H1 (cell line): ENCODE data around the gene ZBTB2. TPM values are rescaled to one million over a fixed set of nuclear protein-coding genes. Genes with fewer than 3 reads are reported as not detected.

Experiments used
- CTCF ChIA-PET: fragments of 300-600 bp; sonication (Branson Sonifier 250); formaldehyde crosslinking; loops from one replicate; lab custom pipeline; 2021; ENCODE audit not compliant: partially characterized antibody; lab: Charles Lee
- POLR2A ChIA-PET: fragments of 300-600 bp; sonication (Branson Sonifier 250); formaldehyde crosslinking; loops from one replicate; lab custom pipeline; 2021; ENCODE audit warnings: inconsistent platforms; ENCODE audit not compliant: partially characterized antibody; lab: Charles Lee
- DNase-seq, 2 experiments: peaks; one replicate each; pipeline versions ENCODE4 v3.0.0 to v3.0.0-alpha.2; 2010 to 2022; ENCODE audit warnings: low spot score in 2 of 2, low read depth in 1 of 2, mixed read lengths in 1 of 2
- FAIRE-seq: peaks from 2 replicates; lab custom pipeline; 2011; peaks lifted over from hg19 to GRCh38; lab: Jason Lieb, UNC
- H2AFZ ChIP-seq: 2 replicates; pipeline ENCODE4 v1.8.1; 2012; ENCODE audit warnings: low read length, inconsistent platforms
- H2AK5ac ChIP-seq: 2 replicates; pipeline ENCODE4 v1.6.1; 2013; ENCODE audit warnings: low read depth, low read length
- H2BK120ac ChIP-seq: replicated peaks from 2 replicates; pipeline ENCODE3; 2013; ENCODE audit warnings: low read depth, low read length, inconsistent platforms
- H2BK12ac ChIP-seq: 2 replicates; pipeline ENCODE4 v1.6.1; 2013; ENCODE audit warnings: low read depth, low read length
- H2BK15ac ChIP-seq: 2 replicates; pipeline ENCODE4 v1.6.1; 2013; ENCODE audit warnings: low read length
- H2BK20ac ChIP-seq: 2 replicates; pipeline ENCODE4 v1.6.1; 2013; ENCODE audit warnings: low read length
- H2BK5ac ChIP-seq: 2 replicates; pipeline ENCODE4 v1.6.1; 2013; ENCODE audit warnings: low read depth, low read length
- H3K14ac ChIP-seq: 2 replicates; pipeline ENCODE4 v1.6.1; 2013; ENCODE audit warnings: inconsistent platforms; ENCODE audit not compliant: insufficient read length
- H3K18ac ChIP-seq: 2 replicates; pipeline ENCODE4 v1.6.1; 2013; ENCODE audit warnings: low read length; ENCODE audit errors: extremely low read depth
- H3K23ac ChIP-seq: 2 replicates; pipeline ENCODE4 v1.6.1; 2013; ENCODE audit warnings: inconsistent platforms; ENCODE audit not compliant: insufficient read length
- H3K23me2 ChIP-seq: 2 replicates; pipeline ENCODE4 v1.6.1; 2013; ENCODE audit warnings: low read depth, low read length
- H3K27ac ChIP-seq: 2 replicates; pipeline ENCODE4 v1.6.1; 2011; ENCODE audit warnings: low read depth, low read length, inconsistent platforms
- H3K27me3 ChIP-seq, 4 experiments: replicated peaks in 1 of 4; 1 replicate in 1 of 4; 2 replicates in 3 of 4; pipeline versions ENCODE4 v1.6.1 to v1.8.1; 2011 to 2013; ENCODE audit warnings: low read length in 3 of 4, mild to moderate bottlenecking in 3 of 4, inconsistent platforms in 2 of 4, mixed read lengths in 2 of 4, moderate library complexity in 1 of 4; ENCODE audit not compliant: control insufficient read depth in 3 of 4, insufficient read depth in 3 of 4; ENCODE audit errors: extremely low read depth in 1 of 4
- H3K36me3 ChIP-seq, 4 experiments: 2 replicates each; pipeline versions ENCODE4 v1.6.1 to v1.8.1; 2011 to 2013; ENCODE audit warnings: mild to moderate bottlenecking in 4 of 4, low read length in 3 of 4, moderate library complexity in 2 of 4, control low read depth in 1 of 4, inconsistent platforms in 1 of 4; ENCODE audit not compliant: insufficient read depth in 4 of 4, control insufficient read depth in 2 of 4
- H3K4ac ChIP-seq: replicated peaks from 2 replicates; pipeline ENCODE3; 2013; ENCODE audit warnings: low read length, low read depth, mixed read lengths, inconsistent platforms; ENCODE audit not compliant: insufficient read length
- H3K4me1 ChIP-seq, 4 experiments: replicated peaks in 1 of 4; 1 replicate in 1 of 4; 2 replicates in 3 of 4; pipeline versions ENCODE4 v1.6.1 to v1.8.1; 2011 to 2013; ENCODE audit warnings: low read length in 3 of 4, inconsistent platforms in 2 of 4, mixed read lengths in 1 of 4; ENCODE audit not compliant: insufficient read depth in 4 of 4, control insufficient read depth in 3 of 4
- H3K4me2 ChIP-seq, 2 experiments: 2 replicates each; pipeline versions ENCODE4 v1.6.1 to v1.8.1; 2011 to 2013; ENCODE audit warnings: low read depth in 2 of 2, low read length in 2 of 2, control low read depth in 1 of 2, inconsistent platforms in 1 of 2, mild to moderate bottlenecking in 1 of 2; ENCODE audit not compliant: insufficient read depth in 1 of 2
- H3K4me3 ChIP-seq, 4 experiments: fragments of 200-600, 300-600 bp in 1 of 4; sonication (generic), shearing (Covaris generic), sonication (Bioruptor Twin) in 1 of 4; 2 replicates each; pipeline versions ENCODE4 v1.5.1 to v1.8.1; 2011 to 2016; ENCODE audit warnings: low read length in 4 of 4, low read depth in 3 of 4, control low read depth in 2 of 4, inconsistent platforms in 2 of 4, mild to moderate bottlenecking in 2 of 4, mixed read lengths in 1 of 4, moderate library complexity in 1 of 4; ENCODE audit not compliant: insufficient read depth in 2 of 4; ENCODE audit errors: extremely low read depth in 1 of 4
- H3K56ac ChIP-seq: replicated peaks from 2 replicates; pipeline ENCODE3; 2013; ENCODE audit warnings: low read depth, mild to moderate bottlenecking, mixed read lengths, low read length, inconsistent platforms; ENCODE audit not compliant: insufficient read length
- H3K79me1 ChIP-seq: 2 replicates; pipeline ENCODE4 v1.6.1; 2013; ENCODE audit warnings: low read depth, low read length, control low read depth
- H3K79me2 ChIP-seq, 2 experiments: 2 replicates each; pipeline versions ENCODE4 v1.6.1 to v1.8.1; 2012 to 2013; ENCODE audit warnings: low read length in 2 of 2, mild to moderate bottlenecking in 2 of 2, inconsistent platforms in 1 of 2; ENCODE audit not compliant: insufficient read depth in 2 of 2, control insufficient read depth in 1 of 2
- H3K9ac ChIP-seq, 4 experiments: replicated peaks in 1 of 4; 1 replicate in 1 of 4; 2 replicates in 3 of 4; pipeline versions ENCODE4 v1.6.1 to v1.8.1; 2011 to 2013; ENCODE audit warnings: low read depth in 3 of 4, low read length in 3 of 4, control low read depth in 2 of 4, mild to moderate bottlenecking in 2 of 4, moderate library complexity in 2 of 4, inconsistent platforms in 1 of 4; ENCODE audit errors: extremely low read depth in 1 of 4
- H3K9me3 ChIP-seq, 2 experiments: 2 replicates each; pipeline versions ENCODE4 v1.6.1 to v1.8.1; 2012 to 2013; ENCODE audit warnings: mild to moderate bottlenecking in 2 of 2, moderate library complexity in 2 of 2, control low read depth in 1 of 2, inconsistent platforms in 1 of 2, low read depth in 1 of 2, low read length in 1 of 2, mixed read lengths in 1 of 2; ENCODE audit not compliant: insufficient read depth in 2 of 2
- H4K20me1 ChIP-seq, 2 experiments: replicated peaks in 1 of 2; 2 replicates each; pipeline versions ENCODE3 to v1.8.1; 2011 to 2013; ENCODE audit warnings: inconsistent platforms in 2 of 2, low read length in 2 of 2, mild to moderate bottlenecking in 1 of 2; ENCODE audit not compliant: insufficient read depth in 2 of 2, control insufficient read depth in 1 of 2
- H4K5ac ChIP-seq: 2 replicates; pipeline ENCODE4 v1.6.1; 2013; ENCODE audit warnings: low read length, low read depth, mixed read lengths, inconsistent platforms; ENCODE audit not compliant: insufficient read length
- H4K8ac ChIP-seq: 2 replicates; pipeline ENCODE4 v1.8.0; 2013; ENCODE audit warnings: mild to moderate bottlenecking, moderate library complexity, low read length, inconsistent platforms; ENCODE audit not compliant: insufficient read depth; ENCODE audit errors: extremely low read depth
- H4K91ac ChIP-seq: replicated peaks from 2 replicates; pipeline ENCODE3; 2013; ENCODE audit warnings: low read length, mixed read lengths, inconsistent platforms; ENCODE audit not compliant: insufficient read length
- KDM1A ChIP-seq: fragments of 200-600, 300-600 bp; sonication (generic); IDR thresholded peaks from 2 replicates; pipeline ENCODE4 v1.7.1; 2016; ENCODE audit warnings: mild to moderate bottlenecking, low read length, borderline replicate concordance
- PHF8 ChIP-seq: fragments of 200-600 bp; sonication (generic); conservative IDR thresholded peaks from 2 replicates; pipeline ENCODE4 v1.7.1; 2012; ENCODE audit warnings: low read depth, mild to moderate bottlenecking, inconsistent platforms, low read length, moderate library complexity
- RAD21 ChIP-seq, 2 experiments: IDR thresholded peaks in 1 of 2; conservative IDR thresholded peaks in 1 of 2; 2 replicates each; pipeline ENCODE4 v1.6.1; 2011; ENCODE audit warnings: low read depth in 2 of 2, low read length in 2 of 2, improper control_type of control experiment in 1 of 2, inconsistent platforms in 1 of 2, mild to moderate bottlenecking in 1 of 2, moderate library complexity in 1 of 2
- SIN3A ChIP-seq, 2 experiments: IDR thresholded peaks in 1 of 2; conservative IDR thresholded peaks in 1 of 2; 2 replicates each; pipeline ENCODE4 v1.6.1; 2011 to 2012; ENCODE audit warnings: low read length in 2 of 2, improper control_type of control experiment in 1 of 2, low read depth in 1 of 2, mild to moderate bottlenecking in 1 of 2
- SIRT6 ChIP-seq: IDR thresholded peaks from one replicate; pipeline ENCODE4 v1.7.1; 2012; ENCODE audit warnings: low read length, inconsistent platforms
- WGBS, 2 experiments: shearing (Covaris generic) in 1 of 2; methylation state at CpG; one replicate each; pipeline versions ENCODE4 v1.1.6 to v1.1.7; 2013 to 2015; ENCODE audit warnings: low lambda C conversion rate in 2 of 2, mixed read lengths in 2 of 2, inconsistent platforms in 1 of 2, low coverage in 1 of 2, missing lambda C conversion rate in 1 of 2; ENCODE audit not compliant: insufficient replicate concordance in 2 of 2, insufficient coverage in 1 of 2, insufficient read length in 1 of 2; ENCODE audit errors: extremely low coverage in 1 of 2, missing lambda C conversion rate in 1 of 2; 5-methylcytosine and 5-hydroxymethylcytosine counted together
- polyA plus RNA-seq, 7 experiments: library from polyadenylated mRNA; depleted of rRNA in 3 of 7; stranded (reverse) in 5 of 7; unstranded in 2 of 7; fragments of >200 nt in 5 of 7; fragments of 200-250 nt in 2 of 7; gene quantifications; 1 replicate in 5 of 7; 2 replicates in 1 of 7; 4 replicates in 1 of 7; pipeline versions ENCODE4 v1.2.1 to v1.2.3, GENCODE V29; 2011 to 2013; ENCODE audit warnings: missing spikeins in 2 of 7, mixed read lengths in 2 of 7
- total RNA-seq: library from RNA; stranded (reverse); fragmentation: NEBNext Ultra II Directional; extraction: Animal tissue kit (Norgen Biotek cat#: 25700); gene quantifications from 2 replicates; pipeline ENCODE4 v1.2.1, GENCODE V29; 2021

Gene ZBTB2
- total and polyA plus RNA-seq, 2 of the 8 experiments (the other 6 are each of a cell fraction or from before 2014, with no cell fraction given): 16.1 to 23.7 TPM

GRCh38 chr6:151352410-151353396 is 38.7 kb downstream of the ZBTB2 start:
- Histone ChIP-seq H3K9me3 (no peaks in the 10 kb centered on the region), H2BK120ac (no peak overlapping the region), H4K20me1 (peaks cover 0 to 2% of the 10 kb centered on the region in 2 experiments), H3K23me2 (no peaks in the 10 kb centered on the region), H3K14ac (no peak overlapping the region), H3K4ac (no peak overlapping the region), H2BK15ac (no peak overlapping the region), H3K4me2 (no peak overlapping the region), H3K9ac (no peak overlapping the region), H2AFZ (no peak overlapping the region), H3K36me3 (peaks cover 0 to 4% (median 0%) of the 10 kb centered on the region in 4 experiments; a peak in 1 of 8 replicates), H2BK12ac (no peak overlapping the region), H2BK5ac (no peak overlapping the region), H4K91ac (no peak overlapping the region), H3K18ac (no peak overlapping the region), H3K56ac (no peak overlapping the region), H2BK20ac (no peak overlapping the region), H3K27ac (no peak overlapping the region), H4K5ac (no peak overlapping the region), H3K23ac (no peak overlapping the region), H3K4me1 (no peaks in the 10 kb centered on the region), H3K79me2 (no peaks in the 10 kb centered on the region), H4K8ac (no peak overlapping the region), H3K4me3 (no peak overlapping the region), H2AK5ac (no peak overlapping the region), H3K27me3 (no peaks in the 10 kb centered on the region), H3K79me1 (no peaks in the 10 kb centered on the region)
- TF ChIP-seq RAD21 (IDR thresholded peaks at IDR 0.05 in 1 of 2, conservative IDR thresholded peaks at IDR 0.05 in 1 of 2; ENCODE audit: low read depth in 2 of 2, low read length in 2 of 2) (no peak), PHF8 (no peak), KDM1A (no peak), SIRT6 (no peak), SIN3A (conservative IDR thresholded peaks at IDR 0.05 in 1 of 2, IDR thresholded peaks at IDR 0.05 in 1 of 2; ENCODE audit: low read depth in 1 of 2, low read length in 2 of 2) (no peak)
- no peak for DNase-seq
- ChIA-PET CTCF (interaction anchor here (1.3 kb wide), 1 partner anchor 337 kb away, joined by 3 read pairs; no protein-coding TSS in a partner anchor), POLR2A (interaction anchor here (0.8 to 1.4 kb wide), 2 partner anchors 14 to 17 kb away, joined by 3 to 4 read pairs; no protein-coding TSS in a partner anchor)
- no peak for FAIRE-seq
- WGBS, 2 experiments: 89% methylated on average over 19 of the region's 19 CpGs; no CpG with 5 or more reads in 1 of the 2 experiments
